Measurements from ENCODE around the gene COMT.

The COMT gene

DNA sequence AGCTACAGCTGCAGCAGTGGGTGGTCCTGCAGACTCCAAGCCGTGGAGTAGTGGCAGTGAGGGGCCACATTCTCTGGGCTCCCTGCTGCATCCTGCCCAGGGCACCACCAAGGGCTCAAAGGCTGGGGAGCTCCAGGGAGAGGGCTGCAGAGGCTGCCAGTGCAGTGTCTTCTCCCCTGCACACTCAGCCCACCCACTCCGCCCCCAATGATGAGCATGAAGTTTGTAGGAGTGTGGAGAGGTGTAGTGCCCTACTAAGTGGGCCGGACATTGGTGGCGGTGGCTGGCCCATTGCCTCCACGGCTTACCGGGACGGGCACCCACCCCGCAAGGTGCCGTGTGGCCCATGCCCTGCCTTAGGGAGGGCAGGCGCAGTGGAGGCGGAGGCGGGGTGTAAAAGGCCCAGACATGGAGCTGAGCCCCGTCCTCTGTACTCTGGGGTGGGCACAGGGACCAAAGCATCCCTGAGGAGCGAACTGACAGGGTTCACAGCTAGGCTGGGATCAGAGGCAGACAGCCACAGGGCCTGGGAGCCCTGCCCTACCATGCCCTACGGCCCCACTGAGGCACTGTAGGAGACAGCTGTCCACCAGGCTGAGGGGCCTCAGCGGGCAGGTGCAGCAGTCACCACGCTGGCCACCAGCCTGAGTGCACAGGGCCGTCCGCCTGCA, 56.1 kb downstream of the COMT start:
- DNase-seq, result no peak

DNA sequence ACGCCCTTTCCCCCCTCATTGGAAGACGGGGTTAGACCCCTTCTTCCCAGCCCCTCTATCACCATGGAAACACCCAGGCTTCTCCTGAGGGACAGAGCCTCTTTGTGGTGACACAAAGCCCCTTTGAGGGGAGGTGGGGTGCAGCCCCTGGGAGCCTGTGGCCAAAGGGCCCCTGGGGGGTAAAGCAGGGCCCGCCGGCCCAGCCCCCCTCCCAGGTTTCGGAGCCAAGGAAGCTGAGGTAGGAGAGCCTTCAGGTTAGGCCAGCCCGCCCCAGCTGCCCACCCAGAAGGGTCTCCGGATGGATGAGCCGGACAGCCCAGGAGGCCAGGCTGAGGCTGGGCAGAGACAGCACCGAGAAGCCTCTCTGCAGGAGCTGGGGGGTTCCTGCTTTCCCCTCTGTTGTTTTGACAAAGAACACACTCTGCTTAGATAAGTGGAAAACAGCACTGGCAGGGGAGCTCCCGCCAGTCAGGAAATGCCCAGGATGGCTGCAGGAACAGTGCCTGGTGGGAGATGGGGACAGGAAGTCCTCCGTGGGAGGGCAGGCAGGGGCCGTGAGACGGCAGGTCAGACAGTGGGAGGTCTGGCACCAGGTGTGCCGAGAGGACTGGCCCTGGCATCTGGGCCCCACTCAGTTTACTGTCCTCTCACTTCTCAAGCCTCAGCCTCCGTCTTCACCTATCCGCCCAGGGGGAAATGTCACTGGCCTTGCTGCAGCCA, 56.8 kb downstream of the COMT start:
- no peak for DNase-seq

DNA sequence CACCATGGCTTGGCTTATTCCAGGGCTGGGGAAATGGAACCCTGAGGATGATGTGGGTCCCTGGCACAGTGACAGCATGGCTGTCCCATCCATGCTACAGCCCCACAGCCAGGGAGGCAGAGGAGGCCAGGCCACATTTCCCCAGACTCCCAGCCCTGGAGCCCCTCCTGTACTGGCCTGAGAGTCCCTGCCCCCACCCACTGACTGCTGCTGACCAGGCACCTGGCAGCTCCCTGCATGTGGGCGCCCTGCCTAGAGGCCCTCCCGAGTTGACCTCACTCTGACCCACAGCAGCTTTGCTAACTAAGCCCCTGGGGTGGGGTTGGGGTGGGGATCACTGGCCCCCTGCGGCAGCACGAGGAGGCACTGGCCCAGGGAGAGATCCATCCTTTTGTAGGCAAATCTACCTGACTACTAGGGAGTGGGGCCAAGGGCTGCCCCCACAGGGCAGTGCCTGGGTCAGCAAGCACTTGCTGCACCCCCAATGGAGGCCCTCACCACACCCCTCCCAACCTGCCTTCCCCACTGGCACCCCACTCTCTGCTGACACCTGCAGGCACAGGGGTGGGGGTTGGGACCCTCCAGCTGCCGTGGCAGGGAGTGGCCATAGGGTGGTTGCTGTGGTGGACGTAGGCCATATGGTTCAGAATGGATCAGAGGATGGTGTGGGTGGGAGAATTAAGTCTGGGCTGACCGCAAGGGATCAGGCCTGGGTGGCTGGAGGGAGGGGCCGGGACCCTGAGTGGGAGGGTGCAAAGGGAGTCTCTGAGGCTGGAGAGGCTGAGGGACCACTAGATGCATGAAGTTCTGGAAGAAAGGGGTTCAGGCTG, 57.6 kb downstream of the COMT start:
- no peak for DNase-seq

DNA sequence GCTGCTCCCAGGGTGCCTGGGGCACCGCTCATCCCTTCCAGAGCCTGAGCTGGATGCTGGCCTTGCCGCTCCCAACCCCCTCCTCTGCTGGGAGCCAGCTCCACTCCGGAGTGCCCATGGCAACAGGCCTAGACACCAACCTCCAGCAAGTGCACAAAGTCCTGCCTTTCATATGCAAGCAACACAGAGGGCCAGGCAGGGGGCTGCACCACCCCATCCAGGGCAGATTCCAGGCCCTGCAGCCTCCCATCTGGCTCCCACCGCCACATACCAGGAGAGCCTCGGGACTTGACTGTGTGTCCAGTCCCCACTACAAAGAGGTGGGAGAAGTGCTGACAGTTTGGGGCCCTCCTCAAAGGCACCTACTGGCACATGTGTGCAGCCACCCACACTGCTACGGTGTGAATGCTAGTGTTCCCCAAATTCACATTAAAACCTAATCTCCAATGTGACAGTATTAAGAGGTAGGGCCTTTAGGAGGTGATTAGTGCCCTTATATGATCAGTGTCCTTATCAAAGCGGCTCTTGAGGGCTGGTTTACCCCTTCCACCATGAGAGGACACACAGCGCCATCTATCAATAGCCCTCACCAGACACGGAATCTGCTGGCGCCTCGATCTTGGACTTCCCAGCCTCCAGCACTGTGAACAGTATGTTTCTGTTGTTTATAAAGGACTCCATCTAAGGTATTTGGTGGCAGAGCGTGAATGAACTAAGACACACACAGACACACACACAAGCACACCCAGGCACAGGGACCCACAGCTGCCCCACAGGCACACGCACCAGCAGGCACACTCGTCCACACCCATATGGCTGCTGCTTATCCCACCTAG, 58.9 kb downstream of the COMT start:
- no peak for DNase-seq

DNA sequence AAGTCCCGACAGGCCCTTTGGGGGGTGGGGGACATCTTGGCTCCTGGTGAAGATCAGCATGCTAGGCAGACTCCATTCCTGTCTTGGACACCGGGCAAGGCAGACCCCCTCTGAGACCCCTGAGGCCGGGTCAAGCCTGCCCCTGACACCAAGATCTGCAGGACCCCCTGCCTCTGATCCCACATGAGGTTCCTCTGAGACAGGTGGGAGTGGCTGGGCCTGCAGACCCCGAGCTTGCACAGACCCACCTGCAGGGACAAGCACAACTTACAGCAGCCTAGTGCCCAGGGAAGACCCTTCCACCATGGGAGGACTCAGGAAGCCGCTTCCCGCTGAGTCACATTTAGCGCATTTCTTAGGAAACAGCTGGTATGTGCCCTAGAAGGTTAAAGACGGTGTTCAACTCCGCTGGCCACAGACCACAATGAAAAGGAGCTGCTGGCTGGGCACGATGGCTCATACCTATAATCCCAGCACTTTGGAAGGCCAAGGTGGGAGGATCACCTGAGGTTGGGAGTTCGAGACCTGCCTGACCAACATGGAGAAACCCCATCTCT, 59.6 kb downstream of the COMT start:
- no peak for DNase-seq

DNA sequence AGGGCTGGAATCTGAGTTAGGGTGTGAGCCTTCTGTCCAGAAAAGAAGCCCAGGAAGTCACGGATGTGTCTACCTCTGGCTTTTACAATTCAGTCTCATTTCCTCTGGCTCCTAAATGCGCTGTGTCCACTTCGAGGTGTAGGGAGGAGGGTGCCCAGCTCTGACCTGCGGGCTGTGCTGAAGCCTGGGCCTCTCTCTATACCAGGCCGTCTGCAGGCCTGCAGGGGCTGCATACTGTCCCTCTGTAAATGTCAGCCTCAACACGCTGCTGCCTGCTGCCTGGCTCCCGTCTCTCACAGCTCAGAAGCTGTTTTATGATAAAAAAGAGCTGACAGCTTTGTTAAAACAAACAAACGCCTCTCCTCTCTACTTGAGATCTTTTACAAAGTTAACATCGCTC, 60.6 kb downstream of the COMT start:
- DNase-seq, result no peak

DNA sequence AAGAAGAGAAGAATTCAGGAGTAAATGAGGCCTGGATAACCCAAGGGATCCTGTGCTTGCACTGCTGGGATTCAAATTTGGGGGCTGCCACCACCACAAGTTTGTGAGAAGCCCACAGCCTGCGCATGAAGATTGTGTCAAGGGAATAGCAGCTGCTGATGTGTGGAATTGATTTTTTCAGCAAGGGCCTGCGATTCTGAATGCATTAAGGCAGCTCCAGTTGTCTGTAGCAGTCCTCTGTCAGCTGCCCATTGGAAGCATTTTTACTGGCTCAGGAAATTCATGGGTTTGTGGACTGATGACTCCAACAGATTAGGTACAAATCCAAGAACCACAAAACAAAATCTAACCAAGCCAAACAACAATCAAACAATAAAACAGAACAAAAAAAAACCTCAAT, 61.1 kb downstream of the COMT start:
- no peak for DNase-seq

DNA sequence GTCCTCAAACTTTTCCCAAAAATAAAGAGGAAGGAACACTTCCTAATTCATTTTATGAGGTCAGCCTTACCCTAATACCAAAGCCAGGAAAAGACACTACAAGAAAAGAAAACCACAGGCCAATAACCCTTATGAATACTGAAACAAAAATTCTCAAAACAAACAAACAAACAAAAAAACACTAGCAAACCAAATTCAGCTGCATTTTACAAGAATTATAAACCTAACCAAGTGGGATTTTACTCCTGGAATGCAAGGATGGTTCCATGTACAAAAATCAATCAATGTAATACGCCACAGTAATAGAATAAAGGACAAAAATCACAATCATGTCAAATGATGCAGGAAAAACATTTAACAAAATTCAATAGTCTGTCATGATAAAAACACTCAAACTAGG, 61.7 kb downstream of the COMT start:
- DNase-seq, result no peak

DNA sequence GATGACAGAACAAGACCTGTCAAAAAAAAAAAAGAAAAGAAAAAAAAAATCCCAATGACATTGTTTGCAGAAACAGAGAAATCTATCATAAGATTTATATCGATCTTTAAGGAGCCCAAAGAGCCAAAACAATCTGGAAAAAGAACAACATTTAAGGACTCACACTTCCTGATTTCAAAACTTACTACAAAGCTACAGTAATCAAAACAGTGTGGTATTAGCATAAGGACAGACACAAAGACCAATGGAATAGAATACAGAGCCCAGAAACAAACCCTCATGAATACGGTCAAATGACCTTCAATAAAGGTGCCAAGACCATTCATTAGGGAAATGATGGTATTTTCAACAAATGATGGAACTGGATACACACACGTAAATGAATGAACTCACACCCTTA, 62.9 kb downstream of the COMT start:
- DNase-seq, result no peak

DNA sequence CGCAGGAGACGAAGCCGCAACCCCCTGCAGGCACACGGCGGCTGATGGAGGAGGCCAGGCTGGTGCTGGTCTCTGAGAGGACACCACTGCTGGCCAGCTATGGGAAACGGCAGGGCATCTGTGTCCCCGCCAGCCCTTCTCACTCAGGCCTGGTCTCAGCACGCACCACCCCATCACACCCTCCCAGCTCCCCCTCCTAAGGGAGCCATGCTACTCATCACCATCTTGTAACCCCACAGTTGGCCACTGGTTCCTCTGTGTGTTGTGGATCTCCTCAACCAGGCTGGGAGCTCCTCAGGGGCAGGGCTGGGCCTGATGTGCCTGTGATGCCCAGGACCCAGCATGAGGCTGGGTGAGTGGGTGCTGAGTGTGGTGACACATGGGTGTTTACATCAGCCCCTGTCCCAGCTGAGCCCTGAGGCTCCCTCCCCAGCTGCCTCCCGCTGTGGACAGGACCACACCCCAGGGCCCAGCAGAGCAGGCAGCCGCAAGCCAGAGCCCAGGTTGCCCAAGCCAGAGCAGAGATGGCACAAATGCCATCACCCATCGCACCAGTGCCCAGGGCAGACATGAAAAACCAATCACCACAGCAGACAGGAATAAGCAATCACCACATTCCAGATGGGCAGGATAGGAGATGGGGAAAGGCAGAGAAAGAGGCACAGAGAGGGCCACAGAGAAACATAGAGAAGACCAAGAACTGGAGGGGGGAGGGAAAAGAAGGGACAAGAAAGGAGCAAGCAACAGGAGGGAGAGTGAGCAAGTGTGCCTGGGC, 66.8 kb downstream of the COMT start:
- DNase-seq, result no peak

DNA sequence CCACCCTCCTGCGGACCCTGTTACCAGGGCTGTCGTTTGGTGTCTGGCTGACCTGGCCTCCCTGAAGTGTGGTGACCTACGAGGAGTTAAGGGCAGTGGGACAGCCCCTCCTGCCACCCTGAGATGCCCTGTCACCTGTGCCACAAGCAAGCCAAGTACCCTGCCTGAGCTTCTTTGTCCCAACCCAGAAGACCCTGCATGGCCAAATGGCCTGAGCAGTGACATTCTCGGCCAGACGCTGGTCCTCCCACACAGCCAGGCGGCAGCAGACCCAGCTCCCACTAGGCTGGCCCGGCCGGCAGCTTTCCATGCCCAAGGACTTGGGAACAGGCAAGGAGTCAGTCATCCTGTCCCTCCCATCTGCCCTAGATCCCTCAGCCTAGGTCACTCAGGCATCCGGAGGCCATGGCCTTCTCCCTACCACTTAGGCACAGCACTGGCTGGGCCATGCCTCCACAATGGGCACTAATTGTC, 67.5 kb downstream of the COMT start:
- DNase-seq, result no peak

DNA sequence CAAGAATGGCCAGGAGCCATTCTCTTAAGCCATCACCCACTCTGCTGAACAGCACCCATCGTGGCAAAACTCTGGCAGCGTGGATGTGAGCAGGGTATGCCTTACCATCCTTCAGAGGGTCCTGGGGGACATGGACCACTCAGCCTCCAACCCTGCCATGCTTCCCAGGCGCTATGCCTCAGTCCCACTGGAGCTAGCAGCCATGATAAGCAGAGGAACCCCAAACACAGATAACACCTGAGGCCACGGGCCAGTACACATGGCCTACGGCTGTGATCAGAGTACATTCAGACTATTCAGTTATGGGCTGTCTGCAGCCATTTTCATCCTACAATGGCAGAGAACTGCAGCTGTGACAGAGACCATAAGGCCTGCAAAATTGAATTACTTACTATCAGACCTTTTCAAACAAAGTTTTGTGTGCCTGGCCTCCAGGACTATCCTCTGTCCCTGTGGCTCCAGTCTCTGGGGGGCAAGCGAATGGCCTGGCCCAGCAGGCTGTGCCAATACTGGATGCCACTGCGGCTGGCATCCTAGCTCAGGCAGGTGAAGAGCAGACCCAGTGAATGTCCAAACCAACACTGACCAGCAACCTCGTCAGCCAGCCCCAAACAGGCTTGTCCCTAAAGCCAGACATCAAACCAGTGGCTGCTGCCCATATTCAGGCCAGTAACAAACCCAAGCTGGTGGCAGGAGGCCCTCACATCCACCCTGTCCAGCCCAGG, 68.2 kb downstream of the COMT start:
- DNase-seq, result no peak

DNA sequence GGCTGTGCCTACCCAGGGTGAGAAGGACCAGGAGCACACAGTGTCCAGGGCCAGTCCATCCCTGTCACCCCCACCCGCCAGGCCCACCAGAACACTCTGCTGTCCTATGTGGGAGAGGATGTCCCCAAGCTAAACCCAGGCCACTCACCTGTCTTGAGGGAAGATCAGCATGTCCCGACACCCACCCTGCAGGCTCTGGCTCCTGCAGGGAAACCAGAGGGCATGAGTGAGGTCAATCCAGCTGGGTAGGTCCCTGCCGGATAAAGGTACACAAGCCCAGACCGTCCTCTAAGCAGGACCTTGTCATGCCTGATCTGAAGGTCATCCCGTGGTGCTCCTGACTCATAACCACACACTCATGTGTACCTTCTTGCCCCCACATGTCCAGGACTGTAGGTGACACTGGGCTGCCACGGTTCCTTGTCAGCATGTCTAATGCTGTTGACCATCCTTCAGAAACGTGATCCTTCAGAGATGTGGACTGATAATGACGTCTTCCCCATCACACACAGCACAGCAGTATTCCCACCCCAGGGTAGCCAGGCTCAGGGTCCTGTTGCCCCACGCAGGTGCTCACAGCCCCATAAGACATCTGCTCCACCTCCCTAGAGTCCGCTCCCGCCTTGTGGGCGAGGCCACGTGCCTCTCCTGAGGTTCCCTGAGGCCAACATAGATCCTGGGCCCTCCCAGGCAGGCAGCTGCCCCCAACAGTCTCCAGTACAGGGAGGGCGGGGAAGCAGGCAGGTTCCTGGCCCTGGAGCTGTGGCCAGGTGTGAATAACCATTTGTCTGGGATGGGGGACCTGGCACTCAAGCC, 68.9 kb downstream of the COMT start:
- DNase-seq, result no peak

DNA sequence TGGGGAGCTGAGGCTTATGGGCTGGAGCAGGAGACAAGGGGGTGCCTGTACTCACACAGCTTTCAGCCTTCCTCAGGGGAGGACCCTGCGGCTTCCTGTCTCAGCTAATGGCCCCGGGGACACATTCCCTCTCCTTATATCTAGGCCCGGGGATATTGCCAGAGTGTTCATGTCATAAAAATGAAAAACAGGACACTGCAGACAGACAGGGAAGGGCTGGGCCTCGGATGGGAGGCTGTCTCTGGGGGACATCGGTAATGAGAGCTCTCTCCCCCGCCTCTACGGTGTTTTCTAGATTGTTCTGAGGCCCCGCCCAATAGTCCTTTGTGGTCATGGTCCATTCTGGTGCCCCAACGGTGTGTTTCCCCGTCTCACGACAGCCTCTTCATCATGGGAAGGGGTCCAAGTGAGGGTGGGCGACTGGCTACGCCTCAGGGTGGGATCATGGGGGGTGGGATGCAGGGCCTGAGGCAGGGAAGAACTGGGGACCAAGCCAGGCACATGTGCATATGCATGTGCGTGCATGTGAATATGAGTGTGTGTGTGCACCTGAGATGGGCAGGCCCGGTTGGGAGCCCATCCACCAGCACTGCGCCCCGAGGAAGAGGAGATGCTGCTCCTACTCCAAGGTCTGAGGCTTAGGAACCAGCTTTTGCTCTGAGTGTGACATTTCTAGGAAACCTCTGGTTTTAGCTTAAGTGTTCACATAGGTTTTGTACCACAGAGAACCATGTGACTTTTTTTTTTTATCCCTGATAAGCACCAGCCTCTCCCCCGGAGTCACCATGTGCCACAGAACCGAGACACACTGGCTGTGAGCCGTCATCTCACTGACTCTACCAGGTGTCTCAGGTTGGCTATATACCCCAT, 69.8 kb downstream of the COMT start:
- DNase-seq, result no peak

DNA sequence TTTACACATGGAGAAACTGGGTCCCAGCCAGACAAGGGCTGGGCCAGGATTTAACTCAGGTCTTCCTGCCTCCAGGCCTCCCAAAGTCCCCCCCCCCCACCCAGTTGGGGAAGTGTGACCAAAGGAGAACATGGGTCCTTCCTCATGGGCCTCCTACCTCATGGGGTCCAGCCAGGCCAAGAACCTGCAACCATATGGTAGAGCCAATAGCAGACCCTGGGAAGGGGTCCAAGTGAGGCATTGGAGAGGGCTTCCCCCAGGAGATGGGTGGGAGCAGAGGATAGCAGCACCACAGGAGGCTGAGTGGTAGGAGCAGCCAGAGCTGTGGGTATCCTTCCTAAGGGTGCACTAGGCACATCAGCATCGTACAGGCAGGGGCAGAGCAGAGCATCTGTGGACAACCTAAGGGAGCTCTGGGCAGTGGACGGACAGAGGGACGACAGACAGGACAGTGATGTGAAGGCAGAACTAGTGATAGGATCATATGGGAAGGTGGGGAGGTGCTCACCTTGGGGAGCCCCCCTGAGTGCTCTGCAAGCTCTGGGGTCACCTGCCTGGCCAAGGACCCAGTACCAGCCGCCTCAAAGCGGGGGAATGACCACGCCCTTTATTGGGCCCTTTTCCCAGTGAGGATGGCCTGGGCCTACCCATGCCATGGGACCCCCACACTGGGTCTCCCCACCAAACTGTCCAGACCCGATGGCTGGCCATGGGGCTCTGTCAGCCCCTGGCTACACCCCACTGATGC, 70.6 kb downstream of the COMT start:
- DNase-seq, result no peak

DNA sequence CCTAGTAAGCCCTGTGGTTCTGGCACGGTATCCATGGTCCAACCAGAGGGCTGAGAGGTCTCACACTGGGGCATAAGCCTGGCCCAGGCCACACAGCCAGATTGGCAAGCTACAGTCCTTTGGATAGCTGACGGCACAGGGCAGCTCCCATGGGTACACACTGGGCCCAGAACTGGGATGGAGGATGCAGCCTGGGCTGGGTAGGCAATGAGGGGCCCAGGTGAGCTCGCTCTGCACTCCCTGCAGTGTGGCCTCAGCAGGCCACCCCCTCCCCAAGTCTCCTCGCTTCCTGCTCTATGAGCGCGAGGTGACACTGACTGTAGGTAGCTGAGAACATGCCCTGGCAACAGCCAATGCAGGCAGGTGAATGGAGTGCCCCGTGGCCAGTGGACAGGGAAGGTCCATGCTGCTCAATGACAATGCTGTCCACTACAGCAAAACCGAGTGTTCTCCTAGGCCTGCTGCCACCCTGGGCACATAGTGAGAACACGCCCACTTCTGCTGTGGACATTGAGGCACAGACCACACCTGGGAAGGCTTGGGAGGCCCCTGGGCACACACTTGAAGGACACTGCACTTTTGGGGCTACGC, 71.3 kb downstream of the COMT start:
- no peak for DNase-seq

DNA sequence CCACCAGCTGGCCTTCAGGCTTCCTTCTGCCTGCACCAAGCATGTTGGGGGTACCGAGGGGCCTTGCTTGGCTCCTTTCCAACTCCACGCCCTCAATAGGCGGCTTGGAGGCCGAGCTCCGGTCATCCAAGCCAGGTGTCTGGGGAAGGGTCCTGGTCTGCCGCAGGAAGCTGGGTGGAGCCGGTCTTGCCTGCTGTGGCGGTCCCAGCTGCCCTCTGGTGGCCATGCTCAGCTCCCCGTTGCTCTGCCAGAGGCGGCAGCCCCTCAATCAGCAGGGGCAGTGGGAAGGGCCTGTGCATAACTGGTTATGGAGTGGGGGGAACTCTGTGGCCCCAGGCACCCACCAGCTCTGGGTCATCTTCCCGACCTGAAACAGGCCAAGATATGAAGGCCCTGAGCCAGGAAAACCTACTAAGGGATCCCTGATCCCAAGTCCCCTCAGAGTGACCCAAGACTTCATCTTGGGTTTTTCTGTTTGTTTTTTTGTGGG, 71.9 kb downstream of the COMT start:
- DNase-seq, result peak; percentile 78

Measured in 8988T (cell line).